HEK293 (cell line): ENCODE measurements around the gene RAPGEF5.

Experiments
- CTCF ChIA-PET: fragments of 350-600 bp; formaldehyde crosslinking; extraction: SDS; loops from one replicate; lab custom pipeline; 2021; ENCODE audit warnings: antibody characterized with exemption; lab: Yijun Ruan, JAX
- POLR2A ChIA-PET: fragments of 300-600 bp; formaldehyde crosslinking; extraction: SDS; loops from one replicate; lab custom pipeline; 2020; ENCODE audit warnings: antibody characterized with exemption, inconsistent platforms; lab: Yijun Ruan, JAX
- H3K27ac ChIP-seq: fragments of 200-500 bp; sonication (Bioruptor generic); 2 replicates; pipeline ENCODE4 v1.5.1; 2014; ENCODE audit warnings: low read depth, low read length, control low read depth, inconsistent platforms; ENCODE audit errors: extremely low read depth
- H3K36me3 ChIP-seq, 2 experiments: fragments of 200-500 bp in 1 of 2; sonication (Bioruptor generic) in 1 of 2; 1 replicate in 1 of 2; 2 replicates in 1 of 2; pipeline ENCODE4 v1.5.1; 2014 to 2017; ENCODE audit warnings: inconsistent platforms in 2 of 2, low read length in 2 of 2; ENCODE audit not compliant: control insufficient read depth in 2 of 2, insufficient read depth in 1 of 2
- H3K4me1 ChIP-seq: fragments of 200-500 bp; sonication (Bioruptor generic); 2 replicates; pipeline ENCODE4 v1.5.1; 2014; ENCODE audit warnings: mild to moderate bottlenecking, low read length, inconsistent platforms; ENCODE audit not compliant: control insufficient read depth, insufficient read depth
- H3K4me3 ChIP-seq: 2 replicates; pipeline ENCODE4 v1.5.1; 2011; ENCODE audit warnings: low read depth, mild to moderate bottlenecking, control low read depth, low read length, moderate library complexity
- H3K9me3 ChIP-seq: fragments of 200-500 bp; sonication (Bioruptor generic); 2 replicates; pipeline ENCODE4 v1.5.1; 2014; ENCODE audit warnings: low read depth, low read length, inconsistent platforms; ENCODE audit not compliant: control insufficient read depth, insufficient read depth
- IKZF3 ChIP-seq: fragments of 450-650 bp; IDR thresholded peaks from 2 replicates; pipeline ENCODE4 v1.5.0; 2018; ENCODE audit warnings: missing biosample characterization, mild to moderate bottlenecking, missing genetic modification characterization, moderate library complexity
- TCF7L2 ChIP-seq: IDR thresholded peaks from 2 replicates; pipeline ENCODE4 v1.6.1; 2011; ENCODE audit warnings: low read depth, mild to moderate bottlenecking, inconsistent platforms, low read length, moderate library complexity, borderline replicate concordance
- ZBTB48 ChIP-seq: fragments of 450-650 bp; formaldehyde crosslinking; IDR thresholded peaks from 2 replicates; pipeline ENCODE4 v1.5.1; 2016; ENCODE audit warnings: missing biosample characterization, missing genetic modification characterization
- ZBTB7A ChIP-seq: fragments of 450-650 bp; formaldehyde crosslinking; IDR thresholded peaks from 2 replicates; pipeline ENCODE4 v1.5.1; 2016; ENCODE audit warnings: low read depth, missing biosample characterization, missing genetic modification characterization
- ZBTB8A ChIP-seq: fragments of 450-650 bp; formaldehyde crosslinking; IDR thresholded peaks from 2 replicates; pipeline ENCODE4 v1.5.1; 2016; ENCODE audit warnings: missing biosample characterization, missing genetic modification characterization
- ZIC2 ChIP-seq: fragments of 450-650 bp; formaldehyde crosslinking; IDR thresholded peaks from 2 replicates; pipeline ENCODE4 v1.5.1; 2016; ENCODE audit warnings: missing biosample characterization, missing genetic modification characterization
- ZNF140 ChIP-seq: fragments of 450-650 bp; formaldehyde crosslinking; IDR thresholded peaks from 2 replicates; pipeline ENCODE4 v1.5.1; 2016; ENCODE audit warnings: missing biosample characterization, missing genetic modification characterization
- ZNF146 ChIP-seq: fragments of 450-650 bp; formaldehyde crosslinking; IDR thresholded peaks from 2 replicates; pipeline ENCODE4 v1.5.1; 2016; ENCODE audit warnings: missing biosample characterization, missing genetic modification characterization
- ZNF157 ChIP-seq: fragments of 450-650 bp; formaldehyde crosslinking; IDR thresholded peaks from 2 replicates; pipeline ENCODE4 v1.5.1; 2016; ENCODE audit warnings: missing biosample characterization, missing genetic modification characterization
- ZNF324 ChIP-seq: fragments of 450-650 bp; formaldehyde crosslinking; IDR thresholded peaks from 2 replicates; pipeline ENCODE4 v1.5.1; 2016; ENCODE audit warnings: missing biosample characterization, missing genetic modification characterization
- ZNF426 ChIP-seq: fragments of 450-650 bp; formaldehyde crosslinking; IDR thresholded peaks from 2 replicates; pipeline ENCODE4 v1.5.1; 2017; ENCODE audit warnings: missing biosample characterization, missing genetic modification characterization, mild to moderate bottlenecking, inconsistent platforms, moderate library complexity
- ZNF596 ChIP-seq: fragments of 450-650 bp; IDR thresholded peaks from 2 replicates; pipeline ENCODE4 v1.5.0; 2018; ENCODE audit warnings: missing biosample characterization, mild to moderate bottlenecking, missing genetic modification characterization, moderate library complexity
- ZNF626 ChIP-seq: fragments of 450-650 bp; sonication (Bioruptor Pico); formaldehyde crosslinking; IDR thresholded peaks from 2 replicates; pipeline ENCODE4 v1.5.1; 2018; ENCODE audit warnings: missing biosample characterization, missing genetic modification characterization, inconsistent platforms
- ZNF629 ChIP-seq: fragments of 450-650 bp; formaldehyde crosslinking; IDR thresholded peaks from 2 replicates; pipeline ENCODE4 v1.5.1; 2017; ENCODE audit warnings: missing biosample characterization, missing genetic modification characterization
- ZNF768 ChIP-seq: fragments of 450-650 bp; formaldehyde crosslinking; IDR thresholded peaks from 2 replicates; pipeline ENCODE4 v1.5.1; 2018; ENCODE audit warnings: missing biosample characterization, mild to moderate bottlenecking, missing genetic modification characterization
- TF ChIP-seq, protein P1 (sequence below): fragments of 450-650 bp; formaldehyde crosslinking; IDR thresholded peaks from 2 replicates; pipeline ENCODE4 v1.5.1; 2016; ENCODE audit warnings: missing biosample characterization, missing genetic modification characterization
- TF ChIP-seq, protein P2 (sequence below): fragments of 450-650 bp; formaldehyde crosslinking; IDR thresholded peaks from 2 replicates; pipeline ENCODE4 v1.5.1; 2017; ENCODE audit warnings: missing biosample characterization, missing genetic modification characterization
- TF ChIP-seq, protein P3 (sequence below): fragments of 450-650 bp; formaldehyde crosslinking; IDR thresholded peaks from 2 replicates; pipeline ENCODE4 v1.5.1; 2016; ENCODE audit warnings: missing biosample characterization, missing genetic modification characterization
- TF ChIP-seq, protein P4 (sequence below): fragments of 450-650 bp; formaldehyde crosslinking; optimal IDR thresholded peaks from 2 replicates; pipeline ENCODE3; 2016; ENCODE audit warnings: missing biosample characterization, mild to moderate bottlenecking, missing genetic modification characterization

Gene RAPGEF5

DNA sequence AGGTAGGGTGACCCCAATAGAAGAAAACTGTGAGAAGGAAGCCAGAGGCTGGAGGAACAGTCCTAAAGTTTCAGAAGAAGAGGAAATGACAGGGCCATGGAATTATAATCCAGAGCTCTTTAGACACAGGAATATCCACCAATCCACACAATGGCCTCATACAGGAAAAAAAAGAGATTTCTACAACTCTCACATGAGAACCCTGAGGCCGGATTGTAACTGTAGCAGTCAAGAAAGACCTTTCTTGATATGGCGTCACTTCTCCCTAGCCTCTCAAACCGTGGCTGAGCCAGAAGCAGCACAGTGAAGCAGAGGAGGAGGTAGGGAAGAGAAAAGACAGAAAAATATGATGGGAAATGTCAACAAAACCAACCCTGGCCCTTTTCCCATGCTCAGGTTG is 76.9 kb downstream of the RAPGEF5 start (continued):
- TF ChIP-seq, protein P1, sequence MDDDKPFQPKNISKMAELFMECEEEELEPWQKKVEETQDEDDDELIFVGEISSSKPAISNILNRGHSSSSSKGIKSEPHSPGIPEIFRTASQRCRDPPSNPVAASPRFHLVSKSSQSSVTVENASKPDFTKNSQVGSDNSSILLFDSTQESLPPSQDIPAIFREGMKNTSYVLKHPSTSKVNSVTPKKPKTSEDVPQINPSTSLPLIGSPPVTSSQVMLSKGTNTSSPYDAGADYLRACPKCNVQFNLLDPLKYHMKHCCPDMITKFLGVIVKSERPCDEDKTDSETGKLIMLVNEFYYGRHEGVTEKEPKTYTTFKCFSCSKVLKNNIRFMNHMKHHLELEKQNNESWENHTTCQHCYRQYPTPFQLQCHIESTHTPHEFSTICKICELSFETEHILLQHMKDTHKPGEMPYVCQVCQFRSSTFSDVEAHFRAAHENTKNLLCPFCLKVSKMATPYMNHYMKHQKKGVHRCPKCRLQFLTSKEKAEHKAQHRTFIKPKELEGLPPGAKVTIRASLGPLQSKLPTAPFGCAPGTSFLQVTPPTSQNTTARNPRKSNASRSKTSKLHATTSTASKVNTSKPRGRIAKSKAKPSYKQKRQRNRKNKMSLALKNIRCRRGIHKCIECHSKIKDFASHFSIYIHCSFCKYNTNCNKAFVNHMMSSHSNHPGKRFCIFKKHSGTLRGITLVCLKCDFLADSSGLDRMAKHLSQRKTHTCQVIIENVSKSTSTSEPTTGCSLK, result no peak
- no peak for TF ChIP-seq ZNF596 (tag by site-specific recombination)
- TF ChIP-seq, protein P2, sequence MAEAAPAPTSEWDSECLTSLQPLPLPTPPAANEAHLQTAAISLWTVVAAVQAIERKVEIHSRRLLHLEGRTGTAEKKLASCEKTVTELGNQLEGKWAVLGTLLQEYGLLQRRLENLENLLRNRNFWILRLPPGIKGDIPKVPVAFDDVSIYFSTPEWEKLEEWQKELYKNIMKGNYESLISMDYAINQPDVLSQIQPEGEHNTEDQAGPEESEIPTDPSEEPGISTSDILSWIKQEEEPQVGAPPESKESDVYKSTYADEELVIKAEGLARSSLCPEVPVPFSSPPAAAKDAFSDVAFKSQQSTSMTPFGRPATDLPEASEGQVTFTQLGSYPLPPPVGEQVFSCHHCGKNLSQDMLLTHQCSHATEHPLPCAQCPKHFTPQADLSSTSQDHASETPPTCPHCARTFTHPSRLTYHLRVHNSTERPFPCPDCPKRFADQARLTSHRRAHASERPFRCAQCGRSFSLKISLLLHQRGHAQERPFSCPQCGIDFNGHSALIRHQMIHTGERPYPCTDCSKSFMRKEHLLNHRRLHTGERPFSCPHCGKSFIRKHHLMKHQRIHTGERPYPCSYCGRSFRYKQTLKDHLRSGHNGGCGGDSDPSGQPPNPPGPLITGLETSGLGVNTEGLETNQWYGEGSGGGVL, result no peak

DNA sequence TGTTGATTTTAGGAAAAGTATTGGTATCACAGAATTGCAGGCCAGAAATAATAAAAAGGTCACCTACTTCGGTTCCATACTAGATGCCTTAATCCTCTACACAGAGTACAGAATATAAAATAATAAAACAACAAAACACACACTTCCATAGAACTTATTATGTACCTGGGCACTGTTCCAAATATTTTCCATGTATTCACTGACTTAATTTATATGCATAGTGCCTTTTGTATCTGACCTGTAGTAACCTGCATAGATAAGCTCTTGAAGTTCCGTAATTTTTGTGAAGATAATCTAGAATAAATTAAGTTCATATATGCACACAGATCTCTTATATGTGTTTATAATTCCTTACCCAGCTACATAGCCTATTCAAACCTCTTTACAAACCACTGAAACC is 78.3 kb downstream of the RAPGEF5 start:
- no peak for TF ChIP-seq ZNF629 (tag by site-specific recombination)
- no peak for TF ChIP-seq ZNF146 (tag by site-specific recombination)
- TF ChIP-seq IKZF3 (tag by site-specific recombination), result no peak
- TF ChIP-seq ZIC2, result no peak
- TF ChIP-seq, protein P3, sequence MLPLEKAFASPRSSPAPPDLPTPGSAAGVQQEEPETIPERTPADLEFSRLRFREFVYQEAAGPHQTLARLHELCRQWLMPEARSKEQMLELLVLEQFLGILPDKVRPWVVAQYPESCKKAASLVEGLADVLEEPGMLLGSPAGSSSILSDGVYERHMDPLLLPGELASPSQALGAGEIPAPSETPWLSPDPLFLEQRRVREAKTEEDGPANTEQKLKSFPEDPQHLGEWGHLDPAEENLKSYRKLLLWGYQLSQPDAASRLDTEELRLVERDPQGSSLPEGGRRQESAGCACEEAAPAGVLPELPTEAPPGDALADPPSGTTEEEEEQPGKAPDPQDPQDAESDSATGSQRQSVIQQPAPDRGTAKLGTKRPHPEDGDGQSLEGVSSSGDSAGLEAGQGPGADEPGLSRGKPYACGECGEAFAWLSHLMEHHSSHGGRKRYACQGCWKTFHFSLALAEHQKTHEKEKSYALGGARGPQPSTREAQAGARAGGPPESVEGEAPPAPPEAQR (tag by site-specific recombination), result no peak
- no peak for TF ChIP-seq ZNF426 (tag by site-specific recombination)
- no peak for TF ChIP-seq ZBTB48 (tag by site-specific recombination)
- TF ChIP-seq ZNF140, result no peak
- TF ChIP-seq, all 188 proteins: peak for 0
- Histone ChIP-seq H3K9me3 (no peaks in the 10 kb centered on the region), H3K4me3 (no peak overlapping the region), H3K36me3 (no peaks in the 10 kb centered on the region), H3K27ac (no peak overlapping the region), H3K4me1 (peaks cover 5% of the 10 kb centered on the region; the same call in 1 of the 2 replicates)
- ChIA-PET POLR2A (no interaction called here), CTCF (interaction anchor here (0.6 to 1.6 kb wide), 2 partner anchors 167 to 168 kb away, joined by 3 to 4 read pairs; no protein-coding TSS in a partner anchor)

DNA sequence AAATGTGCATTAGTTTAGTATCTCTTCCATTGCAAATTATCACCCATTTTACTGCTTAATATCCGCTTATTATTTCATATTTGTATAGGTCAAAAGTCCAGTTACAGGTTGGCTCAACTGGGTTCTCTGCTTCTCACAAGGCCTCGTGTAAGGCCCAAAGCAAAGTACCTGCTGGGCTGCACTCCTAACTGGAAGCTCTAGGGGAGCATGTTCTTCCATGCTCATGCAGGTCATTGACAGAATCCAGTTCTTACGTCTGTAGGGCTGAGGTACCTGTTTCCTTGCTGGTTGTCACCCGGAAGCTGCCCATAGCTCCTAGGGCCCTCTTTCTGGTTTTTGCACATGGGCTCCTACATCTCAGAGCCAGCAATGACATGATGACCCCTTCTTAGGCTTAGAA is 79.6 kb downstream of the RAPGEF5 start:
- TF ChIP-seq, protein P4, sequence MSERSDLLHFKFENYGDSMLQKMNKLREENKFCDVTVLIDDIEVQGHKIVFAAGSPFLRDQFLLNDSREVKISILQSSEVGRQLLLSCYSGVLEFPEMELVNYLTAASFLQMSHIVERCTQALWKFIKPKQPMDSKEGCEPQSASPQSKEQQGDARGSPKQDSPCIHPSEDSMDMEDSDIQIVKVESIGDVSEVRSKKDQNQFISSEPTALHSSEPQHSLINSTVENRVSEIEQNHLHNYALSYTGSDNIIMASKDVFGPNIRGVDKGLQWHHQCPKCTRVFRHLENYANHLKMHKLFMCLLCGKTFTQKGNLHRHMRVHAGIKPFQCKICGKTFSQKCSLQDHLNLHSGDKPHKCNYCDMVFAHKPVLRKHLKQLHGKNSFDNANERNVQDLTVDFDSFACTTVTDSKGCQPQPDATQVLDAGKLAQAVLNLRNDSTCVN (tag by site-specific recombination), result no peak
- TF ChIP-seq ZNF626, result no peak
- no peak for TF ChIP-seq ZNF324
- no peak for TF ChIP-seq ZNF157 (tag by site-specific recombination)
- no peak for TF ChIP-seq ZBTB7A (tag by site-specific recombination)
- no peak for TF ChIP-seq TCF7L2
- no peak for TF ChIP-seq ZNF768 (tag by site-specific recombination)
- TF ChIP-seq ZBTB8A (tag by site-specific recombination), result no peak
- TF ChIP-seq, all 188 proteins: peak for 0
- no peak overlapping the region for H3K27ac ChIP-seq
- no peak overlapping the region for H3K4me3 ChIP-seq
- ChIA-PET CTCF (interaction anchor here (1.0 kb wide), 1 partner anchor 175 kb away, joined by 4 read pairs; no protein-coding TSS in a partner anchor), POLR2A (no interaction called here)
- no peaks in the 10 kb centered on the region for H3K36me3 ChIP-seq
- peaks cover 5% of the 10 kb centered on the region; the same call in 1 of the 2 replicates for H3K4me1 ChIP-seq
- H3K9me3 ChIP-seq, result no peaks in the 10 kb centered on the region
